H9 (cell line): Measurements from ENCODE around the gene MEIOSIN. TPM values are rescaled to one million over a fixed set of nuclear protein-coding genes. Genes with fewer than 3 reads are reported as not detected.
A peak's percentile ranks its signal among the peaks of the same experiment; 100 is the strongest.

Source experiments
- DNase-seq: peaks from one replicate; pipeline ENCODE4 v3.0.0-alpha.2; 2017
- H2AFZ ChIP-seq: one replicate; pipeline ENCODE4 v1.6.1; 2013; ENCODE audit warnings: mild to moderate bottlenecking, low read length, control low read depth, moderate library complexity
- H2AK5ac ChIP-seq: 2 replicates; pipeline ENCODE4 v1.6.1; 2013; ENCODE audit warnings: low read length, control low read depth, mixed read lengths; ENCODE audit not compliant: insufficient read length
- H2BK120ac ChIP-seq: one replicate; pipeline ENCODE4 v1.6.1; 2013; ENCODE audit warnings: low read depth, mild to moderate bottlenecking, low read length, control low read depth, inconsistent platforms; ENCODE audit not compliant: poor library complexity, severe bottlenecking
- H2BK12ac ChIP-seq: 2 replicates; pipeline ENCODE4 v1.6.1; 2013; ENCODE audit warnings: low read length, control low read depth, mixed read lengths, low read depth; ENCODE audit not compliant: insufficient read length
- H2BK15ac ChIP-seq: 2 replicates; pipeline ENCODE4 v1.6.1; 2013; ENCODE audit warnings: low read depth, low read length, control low read depth
- H2BK20ac ChIP-seq: one replicate; pipeline ENCODE4 v1.6.1; 2013; ENCODE audit warnings: low read depth, mild to moderate bottlenecking, low read length, control low read depth, inconsistent platforms; ENCODE audit not compliant: poor library complexity, severe bottlenecking
- H2BK5ac ChIP-seq: 2 replicates; pipeline ENCODE4 v1.6.1; 2013; ENCODE audit warnings: low read length, control low read depth, mixed read lengths; ENCODE audit not compliant: insufficient read length
- H3K14ac ChIP-seq: 2 replicates; pipeline ENCODE4 v1.6.1; 2013; ENCODE audit warnings: low read length, control low read depth; ENCODE audit not compliant: insufficient read depth
- H3K18ac ChIP-seq: 2 replicates; pipeline ENCODE4 v1.6.1; 2013; ENCODE audit warnings: low read depth, mild to moderate bottlenecking, mixed read lengths, low read length, control low read depth; ENCODE audit not compliant: insufficient read length
- H3K23ac ChIP-seq: 2 replicates; pipeline ENCODE4 v1.6.1; 2013; ENCODE audit warnings: low read length, control low read depth, mixed read lengths, low read depth; ENCODE audit not compliant: insufficient read length
- H3K23me2 ChIP-seq: 2 replicates; pipeline ENCODE4 v1.6.1; 2013; ENCODE audit warnings: low read depth, mild to moderate bottlenecking, mixed read lengths, low read length, control low read depth; ENCODE audit not compliant: insufficient read length, poor library complexity, severe bottlenecking
- H3K27ac ChIP-seq: 2 replicates; pipeline ENCODE4 v1.5.1; 2013; ENCODE audit warnings: low read length, control low read depth, mixed read lengths, low read depth; ENCODE audit not compliant: insufficient read length
- H3K27me3 ChIP-seq: 2 replicates; pipeline ENCODE4 v1.6.1; 2013; ENCODE audit warnings: low read length, control low read depth, inconsistent platforms; ENCODE audit not compliant: insufficient read depth
- H3K4ac ChIP-seq: 2 replicates; pipeline ENCODE4 v1.6.1; 2013; ENCODE audit warnings: low read depth, mild to moderate bottlenecking, control low read depth, inconsistent platforms, low read length, moderate library complexity
- H3K4me1 ChIP-seq: 2 replicates; pipeline ENCODE4 v1.6.1; 2013; ENCODE audit warnings: low read length, control low read depth, inconsistent platforms; ENCODE audit not compliant: insufficient read depth
- H3K4me2 ChIP-seq: 2 replicates; pipeline ENCODE4 v1.6.1; 2013; ENCODE audit warnings: low read length, control low read depth, mixed read lengths; ENCODE audit not compliant: insufficient read length, insufficient read depth
- H3K56ac ChIP-seq: 2 replicates; pipeline ENCODE4 v1.6.1; 2013; ENCODE audit warnings: low read depth, mild to moderate bottlenecking, mixed read lengths, low read length, control low read depth; ENCODE audit not compliant: insufficient read length
- H3K79me1 ChIP-seq: 2 replicates; pipeline ENCODE4 v1.6.1; 2013; ENCODE audit warnings: low read depth, mild to moderate bottlenecking, moderate library complexity, low read length, control low read depth, inconsistent platforms; ENCODE audit not compliant: insufficient read depth, poor library complexity, severe bottlenecking
- H3K79me2 ChIP-seq: 2 replicates; pipeline ENCODE4 v1.6.1; 2013; ENCODE audit warnings: low read length, control low read depth, inconsistent platforms; ENCODE audit not compliant: insufficient read depth
- H3K9ac ChIP-seq: 2 replicates; pipeline ENCODE4 v1.6.1; 2013; ENCODE audit warnings: low read length, control low read depth, mixed read lengths; ENCODE audit not compliant: insufficient read length; ENCODE audit errors: extremely low read depth
- H3K9me3 ChIP-seq: one replicate; pipeline ENCODE4 v1.6.1; 2013; ENCODE audit warnings: low read depth, low read length, inconsistent platforms; ENCODE audit not compliant: control insufficient read depth
- H3T11ph ChIP-seq: one replicate; pipeline ENCODE4 v1.6.1; 2013; ENCODE audit warnings: mild to moderate bottlenecking, low read length, control low read depth, inconsistent platforms
- H4K20me1 ChIP-seq: one replicate; pipeline ENCODE4 v1.6.1; 2013; ENCODE audit not compliant: control insufficient read depth, insufficient read length, insufficient read depth
- H4K5ac ChIP-seq: 2 replicates; pipeline ENCODE4 v1.6.1; 2013; ENCODE audit warnings: low read depth, mild to moderate bottlenecking, mixed read lengths, low read length, control low read depth; ENCODE audit not compliant: insufficient read length
- H4K8ac ChIP-seq: replicated peaks from 2 replicates; pipeline ENCODE4 v1.6.1; 2013; ENCODE audit warnings: low read length, control low read depth, mixed read lengths, low read depth; ENCODE audit not compliant: insufficient read length
- H4K91ac ChIP-seq: 2 replicates; pipeline ENCODE4 v1.6.1; 2013; ENCODE audit warnings: low read depth, mild to moderate bottlenecking, moderate library complexity, mixed read lengths, low read length, control low read depth; ENCODE audit not compliant: insufficient read length
- H3K27ac Mint-ChIP-seq, 3 experiments: 2 replicates in 2 of 3; 3 replicates in 1 of 3; pipeline ENCODE4 v1.8.0; 2020 to 2021; ENCODE audit warnings: mixed read lengths in 3 of 3, mild to moderate bottlenecking in 1 of 3, moderate library complexity in 1 of 3
- H3K27me3 Mint-ChIP-seq: 2 replicates; pipeline ENCODE4 v1.8.0; 2021; ENCODE audit warnings: low read depth, mild to moderate bottlenecking, moderate library complexity, mixed read lengths
- H3K36me3 Mint-ChIP-seq, 3 experiments: 2 replicates in 2 of 3; 3 replicates in 1 of 3; pipeline ENCODE4 v1.8.0; 2020 to 2021; ENCODE audit warnings: low read depth in 3 of 3, mixed read lengths in 3 of 3; ENCODE audit not compliant: insufficient read depth in 1 of 3
- H3K4me1 Mint-ChIP-seq, 2 experiments: 2 replicates each; pipeline ENCODE4 v1.8.0; 2020; ENCODE audit warnings: mixed read lengths in 2 of 2
- H3K4me3 Mint-ChIP-seq, 2 experiments: 2 replicates in 1 of 2; 3 replicates in 1 of 2; pipeline ENCODE4 v1.8.0; 2020 to 2021; ENCODE audit warnings: mild to moderate bottlenecking in 2 of 2, mixed read lengths in 2 of 2, moderate library complexity in 1 of 2
- H3K9me3 Mint-ChIP-seq, 2 experiments: 2 replicates in 1 of 2; 3 replicates in 1 of 2; pipeline ENCODE4 v1.8.0; 2020; ENCODE audit warnings: mild to moderate bottlenecking in 2 of 2, mixed read lengths in 2 of 2, moderate library complexity in 1 of 2
- CTCF ChIP-seq: fragments of 200-600 bp; sonication (generic); conservative IDR thresholded peaks from 3 replicates; pipeline ENCODE4 v1.8.0; 2021; ENCODE audit warnings: antibody characterized with exemption, mild to moderate bottlenecking
- whole genome bisulfite sequencing: extraction: QIAGEN DNeasy Blood & Tissue Kit; methylation state at CpG from one replicate; pipeline ENCODE4 v1.1.7; 2013; ENCODE audit warnings: missing lambda C conversion rate, low lambda C conversion rate, mixed read lengths; ENCODE audit not compliant: insufficient read length; ENCODE audit errors: extremely low coverage; 5-methylcytosine and 5-hydroxymethylcytosine counted together
- total RNA-seq: library from RNA; stranded (reverse); gene quantifications from 2 replicates; pipeline ENCODE4 v1.2.1, GENCODE V29; 2021

The MEIOSIN gene
- total RNA-seq, 1 experiment from 2014 or later, result not detected

DNA sequence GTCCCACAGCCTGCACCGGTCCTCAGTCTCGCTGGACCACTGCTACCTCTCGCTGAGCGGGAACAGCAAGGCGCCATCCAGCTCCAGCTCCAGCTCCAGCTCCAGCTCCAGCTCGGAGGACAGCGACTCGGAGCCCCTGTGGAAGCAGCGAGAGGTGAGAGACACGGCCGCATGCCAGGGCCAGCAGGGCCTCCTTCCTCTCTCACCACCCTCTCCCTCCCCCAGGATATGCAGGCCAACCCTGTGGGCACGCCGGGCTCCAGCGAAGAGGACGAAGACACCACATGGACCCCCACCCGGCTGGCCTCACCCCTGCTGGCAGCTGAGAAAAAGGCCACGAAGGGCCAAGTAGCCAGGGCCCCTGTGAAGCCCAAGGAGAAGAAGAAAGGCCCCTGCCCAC lies 28.5 kb downstream of the MEIOSIN start:
- H3K27ac ChIP-seq, result no peak overlapping the region
- no peak for DNase-seq
- H4K8ac ChIP-seq, result no peak overlapping the region
- H3K4me1 ChIP-seq, result peaks cover 3% of the 10 kb centered on the region; the same call in 1 of the 2 replicates
- H2BK120ac ChIP-seq, result no peak overlapping the region
- no peak overlapping the region for H3K4ac ChIP-seq
- Mint-ChIP-seq H3K9me3 (no peaks in the 10 kb centered on the region), H3K4me3 (no peak overlapping the region), H3K4me1 (peaks cover 8 to 31% of the 10 kb centered on the region in 2 experiments), H3K27me3 (peaks cover 28% of the 10 kb centered on the region), H3K27ac (peak overlapping the region in 1 of 3 experiments; percentile 35; a peak in 1 of 7 replicates), H3K36me3 (0 out of 7 replicates have a peak, but pooled peaks cover 0 to 2% (median 0%) of the 10 kb centered on the region in 3 experiments)
- peaks cover 3% of the 10 kb centered on the region for H3K23me2 ChIP-seq
- no peak overlapping the region for H2AFZ ChIP-seq
- H3K23ac ChIP-seq, result no peak overlapping the region
- no peak overlapping the region for H2BK12ac ChIP-seq
- no peak overlapping the region for H3K56ac ChIP-seq
- no peak overlapping the region for H4K91ac ChIP-seq
- no peak overlapping the region for H2BK15ac ChIP-seq
- no peaks in the 10 kb centered on the region for H4K20me1 ChIP-seq
- no peaks in the 10 kb centered on the region for H3K79me2 ChIP-seq
- no peak overlapping the region; the same call in 1 of the 2 replicates for H3K14ac ChIP-seq
- no peak overlapping the region for H3K9ac ChIP-seq
- no peak for TF ChIP-seq CTCF
- no peak overlapping the region for H2BK5ac ChIP-seq
- H3K27me3 ChIP-seq, result no peaks in the 10 kb centered on the region
- no peaks in the 10 kb centered on the region for H3K79me1 ChIP-seq
- H3K18ac ChIP-seq, result no peak overlapping the region
- no peak overlapping the region for H3T11ph ChIP-seq
- no peaks in the 10 kb centered on the region for H3K9me3 ChIP-seq
- no peak overlapping the region for H2BK20ac ChIP-seq
- H4K5ac ChIP-seq, result no peak overlapping the region
- no CpG with 5 or more reads among the region's 17 CpGs for WGBS
- no peak overlapping the region for H2AK5ac ChIP-seq
- no peak overlapping the region for H3K4me2 ChIP-seq
